ENCODE data around the gene DAPK2.

Gene DAPK2

GRCh38 chr15:64006642-64007041 lies 39.6 kb downstream of the DAPK2 start:
- no peak for TF ChIP-seq RARB (CRISPR knock-in tag; IDR thresholded peaks at IDR 0.05)
- no peak for TF ChIP-seq CSRNP3 (CRISPR knock-in tag; IDR thresholded peaks at IDR 0.05)
- no peak for TF ChIP-seq ESRRG (CRISPR knock-in tag; IDR thresholded peaks at IDR 0.05)
- no peak for TF ChIP-seq ZFP30 (CRISPR knock-in tag; IDR thresholded peaks at IDR 0.05)
- TF ChIP-seq PPARA (CRISPR knock-in tag; IDR thresholded peaks at IDR 0.05; ENCODE audit: borderline replicate concordance): no peak
- TF ChIP-seq OSR1 (CRISPR knock-in tag; IDR thresholded peaks at IDR 0.05): no peak
- no peak for TF ChIP-seq TCF4 (CRISPR knock-in tag; IDR thresholded peaks at IDR 0.05; ENCODE audit: borderline replicate concordance)
- no peak for TF ChIP-seq ZC3H10 (CRISPR knock-in tag; IDR thresholded peaks at IDR 0.05)
- TF ChIP-seq BACH2 (CRISPR knock-in tag; IDR thresholded peaks at IDR 0.05; ENCODE audit: borderline replicate concordance): no peak
- TF ChIP-seq, protein P1, sequence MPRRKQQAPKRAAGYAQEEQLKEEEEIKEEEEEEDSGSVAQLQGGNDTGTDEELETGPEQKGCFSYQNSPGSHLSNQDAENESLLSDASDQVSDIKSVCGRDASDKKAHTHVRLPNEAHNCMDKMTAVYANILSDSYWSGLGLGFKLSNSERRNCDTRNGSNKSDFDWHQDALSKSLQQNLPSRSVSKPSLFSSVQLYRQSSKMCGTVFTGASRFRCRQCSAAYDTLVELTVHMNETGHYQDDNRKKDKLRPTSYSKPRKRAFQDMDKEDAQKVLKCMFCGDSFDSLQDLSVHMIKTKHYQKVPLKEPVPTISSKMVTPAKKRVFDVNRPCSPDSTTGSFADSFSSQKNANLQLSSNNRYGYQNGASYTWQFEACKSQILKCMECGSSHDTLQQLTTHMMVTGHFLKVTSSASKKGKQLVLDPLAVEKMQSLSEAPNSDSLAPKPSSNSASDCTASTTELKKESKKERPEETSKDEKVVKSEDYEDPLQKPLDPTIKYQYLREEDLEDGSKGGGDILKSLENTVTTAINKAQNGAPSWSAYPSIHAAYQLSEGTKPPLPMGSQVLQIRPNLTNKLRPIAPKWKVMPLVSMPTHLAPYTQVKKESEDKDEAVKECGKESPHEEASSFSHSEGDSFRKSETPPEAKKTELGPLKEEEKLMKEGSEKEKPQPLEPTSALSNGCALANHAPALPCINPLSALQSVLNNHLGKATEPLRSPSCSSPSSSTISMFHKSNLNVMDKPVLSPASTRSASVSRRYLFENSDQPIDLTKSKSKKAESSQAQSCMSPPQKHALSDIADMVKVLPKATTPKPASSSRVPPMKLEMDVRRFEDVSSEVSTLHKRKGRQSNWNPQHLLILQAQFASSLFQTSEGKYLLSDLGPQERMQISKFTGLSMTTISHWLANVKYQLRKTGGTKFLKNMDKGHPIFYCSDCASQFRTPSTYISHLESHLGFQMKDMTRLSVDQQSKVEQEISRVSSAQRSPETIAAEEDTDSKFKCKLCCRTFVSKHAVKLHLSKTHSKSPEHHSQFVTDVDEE (CRISPR knock-in tag; IDR thresholded peaks at IDR 0.05): no peak
- no peak for TF ChIP-seq PATZ1 (CRISPR knock-in tag; IDR thresholded peaks at IDR 0.05; ENCODE audit: borderline replicate concordance)
- TF ChIP-seq ARNTL (CRISPR knock-in tag; IDR thresholded peaks at IDR 0.05; ENCODE audit: borderline replicate concordance, low read depth): no peak
- TF ChIP-seq, protein P2, sequence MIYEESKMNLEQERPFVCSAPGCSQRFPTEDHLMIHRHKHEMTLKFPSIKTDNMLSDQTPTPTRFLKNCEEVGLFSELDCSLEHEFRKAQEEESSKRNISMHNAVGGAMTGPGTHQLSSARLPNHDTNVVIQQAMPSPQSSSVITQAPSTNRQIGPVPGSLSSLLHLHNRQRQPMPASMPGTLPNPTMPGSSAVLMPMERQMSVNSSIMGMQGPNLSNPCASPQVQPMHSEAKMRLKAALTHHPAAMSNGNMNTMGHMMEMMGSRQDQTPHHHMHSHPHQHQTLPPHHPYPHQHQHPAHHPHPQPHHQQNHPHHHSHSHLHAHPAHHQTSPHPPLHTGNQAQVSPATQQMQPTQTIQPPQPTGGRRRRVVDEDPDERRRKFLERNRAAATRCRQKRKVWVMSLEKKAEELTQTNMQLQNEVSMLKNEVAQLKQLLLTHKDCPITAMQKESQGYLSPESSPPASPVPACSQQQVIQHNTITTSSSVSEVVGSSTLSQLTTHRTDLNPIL (CRISPR knock-in tag; IDR thresholded peaks at IDR 0.05; ENCODE audit: low read depth): no peak
- TF ChIP-seq GLIS3 (CRISPR knock-in tag; IDR thresholded peaks at IDR 0.05): no peak
- no peak for TF ChIP-seq ZNF70 (CRISPR knock-in tag; IDR thresholded peaks at IDR 0.05)
- TF ChIP-seq CSDC2 (CRISPR knock-in tag; IDR thresholded peaks at IDR 0.05): no peak
- TF ChIP-seq ZNF565 (CRISPR knock-in tag; conservative IDR thresholded peaks at IDR 0.05; ENCODE audit: low read depth): no peak
- ATAC-seq: no peak

DNA sequence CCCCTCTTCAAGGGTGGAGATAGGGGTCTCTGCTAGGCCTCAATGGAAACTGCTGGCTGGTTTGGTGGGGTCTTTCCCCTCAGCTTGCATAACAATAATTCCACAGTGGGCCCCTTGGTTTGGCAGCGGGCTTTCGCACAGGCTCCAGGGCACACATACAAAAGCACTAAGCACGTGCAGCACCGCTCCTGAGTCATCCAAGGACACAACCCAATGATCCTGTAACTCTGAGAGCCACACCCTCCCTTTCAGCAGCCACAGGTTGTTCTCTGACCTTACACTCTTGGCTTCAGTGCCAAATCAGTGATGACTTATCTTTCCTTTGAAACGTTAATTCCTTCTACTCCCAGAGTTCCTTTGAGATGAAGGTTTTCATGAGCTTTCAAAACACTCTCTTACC lies 41.7 kb downstream of the DAPK2 start:
- no peak for TF ChIP-seq POU6F1 (CRISPR knock-in tag; IDR thresholded peaks at IDR 0.05; ENCODE audit: borderline replicate concordance, low read depth)
- no peak for TF ChIP-seq OSR1 (CRISPR knock-in tag; IDR thresholded peaks at IDR 0.05)
- no peak for TF ChIP-seq BACH2 (CRISPR knock-in tag; IDR thresholded peaks at IDR 0.05; ENCODE audit: borderline replicate concordance)
- TF ChIP-seq ARNTL (CRISPR knock-in tag; IDR thresholded peaks at IDR 0.05; ENCODE audit: borderline replicate concordance, low read depth): no peak
- no peak for TF ChIP-seq ZFP30 (CRISPR knock-in tag; IDR thresholded peaks at IDR 0.05)
- TF ChIP-seq ZC3H10 (CRISPR knock-in tag; IDR thresholded peaks at IDR 0.05): no peak
- no peak for TF ChIP-seq ESRRG (CRISPR knock-in tag; IDR thresholded peaks at IDR 0.05)
- no peak for TF ChIP-seq ZNF70 (CRISPR knock-in tag; IDR thresholded peaks at IDR 0.05)
- TF ChIP-seq GLIS3 (CRISPR knock-in tag; IDR thresholded peaks at IDR 0.05): no peak
- TF ChIP-seq CSRNP3 (CRISPR knock-in tag; IDR thresholded peaks at IDR 0.05): no peak
- no peak for TF ChIP-seq TCF4 (CRISPR knock-in tag; IDR thresholded peaks at IDR 0.05; ENCODE audit: borderline replicate concordance)
- TF ChIP-seq, protein P1 (CRISPR knock-in tag; IDR thresholded peaks at IDR 0.05): no peak
- no peak for TF ChIP-seq TOX (CRISPR knock-in tag; IDR thresholded peaks at IDR 0.05; ENCODE audit: borderline replicate concordance)
- TF ChIP-seq RARB (CRISPR knock-in tag; IDR thresholded peaks at IDR 0.05): no peak
- no peak for TF ChIP-seq PATZ1 (CRISPR knock-in tag; IDR thresholded peaks at IDR 0.05; ENCODE audit: borderline replicate concordance)
- TF ChIP-seq ZNF565 (CRISPR knock-in tag; conservative IDR thresholded peaks at IDR 0.05; ENCODE audit: low read depth): no peak
- TF ChIP-seq ZFP3 (CRISPR knock-in tag; IDR thresholded peaks at IDR 0.05): no peak
- no peak for TF ChIP-seq CSDC2 (CRISPR knock-in tag; IDR thresholded peaks at IDR 0.05)
- no peak for ATAC-seq
